NOMO-1 treated with dmso at 0.1 percent for 144 hours (cell line): ENCODE measurements around the gene CCDC9.
A peak's percentile ranks its signal among the peaks of the same experiment; 100 is the strongest.
"Not testable (repeated sequence)": the region's sequence is repeated elsewhere in the genome, so short reads cannot be mapped to it uniquely, and the experiment has no call there.

ENCODE experiments used
- DNase-seq: peaks from one replicate; lab custom pipeline; 2025; ENCODE audit not compliant: unreplicated experiment; lab: John Stamatoyannopoulos, UW

Gene CCDC9

GRCh38 chr19:47283405-47284059, 27.2 kb downstream of the CCDC9 start:
- peak; percentile 30 for DNase-seq

GRCh38 chr19:47284324-47284899, 28.1 kb downstream of the CCDC9 start:
- DNase-seq, result peak; percentile 38

DNA sequence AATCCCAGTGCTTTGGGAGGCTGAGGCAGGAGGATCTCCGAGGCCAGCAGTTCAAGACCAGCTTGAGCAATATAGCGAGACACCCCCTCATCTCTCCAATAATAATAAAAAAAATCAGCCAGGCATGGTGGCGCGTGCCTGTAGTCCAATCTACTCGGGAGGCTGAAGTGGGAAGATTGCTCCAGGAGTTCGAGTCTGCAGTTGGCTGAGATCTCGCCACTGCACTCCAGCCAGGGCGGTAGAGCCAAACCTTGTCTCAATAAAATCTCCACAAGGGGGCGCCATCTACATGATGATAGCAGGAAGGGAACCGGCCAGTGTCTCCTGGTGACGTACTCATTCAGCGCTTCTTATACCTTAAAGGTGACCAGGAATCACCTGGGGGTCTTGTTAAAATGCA, 39.7 kb downstream of the CCDC9 start:
- peak; percentile 52 for DNase-seq

DNA sequence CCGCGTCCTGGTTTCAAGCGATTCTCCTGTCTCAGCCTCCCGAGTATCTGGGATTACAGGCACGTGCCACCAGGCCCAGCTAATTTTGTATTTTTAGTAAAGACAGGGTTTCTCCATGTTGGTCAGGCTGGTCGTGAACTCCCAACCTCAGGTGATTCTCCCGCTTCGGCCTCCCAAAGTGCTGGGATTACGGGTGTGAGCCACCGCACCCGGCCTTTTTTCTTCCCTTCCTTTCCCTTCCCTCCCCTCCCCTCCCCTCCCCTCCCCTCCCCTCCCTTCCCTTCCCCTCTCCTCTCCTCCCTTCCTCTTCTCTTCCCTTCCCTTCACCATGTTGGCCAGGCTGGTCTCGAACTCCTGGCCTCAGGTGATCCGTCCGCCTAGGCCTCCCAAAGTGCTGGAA, 44.5 kb downstream of the CCDC9 start:
- not testable (repeated sequence) for DNase-seq

- no peak for DNase-seq
Measured at GRCh38 chr19:47302249-47302648, 45.9 kb downstream of the CCDC9 start.

DNA sequence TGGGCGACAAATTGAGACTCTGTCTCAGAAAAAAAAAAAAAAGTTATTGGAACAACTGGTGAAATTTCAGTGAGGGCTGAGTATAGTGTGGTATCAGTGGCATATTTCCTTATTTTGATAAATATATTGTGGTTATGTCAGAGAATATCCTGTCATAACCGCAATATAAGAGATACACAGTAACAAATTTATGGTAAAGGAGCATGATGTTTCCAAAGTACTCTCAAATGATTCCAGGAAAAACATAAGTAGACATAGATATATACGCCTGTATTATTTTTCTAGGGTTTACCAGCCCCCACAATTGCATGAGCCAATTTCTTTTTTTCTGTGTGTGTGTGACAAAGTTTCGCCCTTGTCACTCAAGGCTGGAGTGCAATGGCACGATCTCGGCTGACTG, 47.6 kb downstream of the CCDC9 start:
- no peak for DNase-seq

DNA sequence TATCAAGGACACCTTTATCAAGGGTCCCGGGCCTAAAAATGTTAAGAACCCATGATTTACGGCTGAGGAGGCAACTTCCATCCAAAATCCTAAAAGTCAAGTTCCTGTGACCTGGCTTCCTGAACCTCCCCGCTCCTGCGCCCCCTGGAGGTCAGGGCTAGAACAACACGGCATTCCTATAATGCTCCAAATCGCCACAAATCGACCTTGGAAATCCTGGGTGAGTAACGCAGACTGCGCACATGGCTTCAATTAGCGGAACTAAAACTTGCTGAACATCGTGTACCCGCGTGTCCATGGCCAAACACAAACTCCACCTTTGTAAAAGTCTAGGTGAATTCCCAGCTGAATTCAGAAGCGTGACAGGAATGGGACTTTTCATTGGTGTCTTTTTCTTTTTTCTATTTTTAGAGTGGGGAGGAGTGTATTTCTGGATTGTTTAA, 49.0 kb downstream of the CCDC9 start:
- DNase-seq, result peak; percentile 19

- no peak for DNase-seq
Measured at GRCh38 chr19:47306303-47306702, 50.0 kb downstream of the CCDC9 start.

- DNase-seq, result no peak
Measured at GRCh38 chr19:47309038-47309437, 52.7 kb downstream of the CCDC9 start.

DNA sequence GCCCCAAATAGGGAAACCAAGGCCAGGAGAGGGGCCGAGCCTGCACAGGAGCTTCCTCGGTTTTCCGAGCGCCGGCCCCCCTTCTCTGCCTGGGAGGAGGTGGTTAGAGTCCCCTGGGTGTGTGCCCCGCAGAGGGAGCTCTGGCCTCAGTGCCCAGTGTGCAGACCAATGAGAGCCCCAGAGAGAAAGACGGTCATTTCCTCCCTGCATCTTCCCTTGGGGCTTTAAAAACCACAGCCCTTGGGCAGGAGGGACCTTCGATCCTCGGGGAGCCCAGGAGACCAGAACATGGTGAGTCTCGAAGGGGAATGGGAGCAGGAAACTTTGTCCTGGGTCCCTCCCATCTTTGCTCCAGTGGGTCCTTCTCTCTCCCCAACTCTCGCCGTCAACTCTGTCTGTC, 53.3 kb downstream of the CCDC9 start, which contains the start of gene C5AR1:
Gene C5AR1, plus strand, starts transcription at position 254 of the 400 bp plus-strand sequence. Its CDS starts 35 bp downstream, at position 289.
- DNase-seq, result peak; percentile 17

DNA sequence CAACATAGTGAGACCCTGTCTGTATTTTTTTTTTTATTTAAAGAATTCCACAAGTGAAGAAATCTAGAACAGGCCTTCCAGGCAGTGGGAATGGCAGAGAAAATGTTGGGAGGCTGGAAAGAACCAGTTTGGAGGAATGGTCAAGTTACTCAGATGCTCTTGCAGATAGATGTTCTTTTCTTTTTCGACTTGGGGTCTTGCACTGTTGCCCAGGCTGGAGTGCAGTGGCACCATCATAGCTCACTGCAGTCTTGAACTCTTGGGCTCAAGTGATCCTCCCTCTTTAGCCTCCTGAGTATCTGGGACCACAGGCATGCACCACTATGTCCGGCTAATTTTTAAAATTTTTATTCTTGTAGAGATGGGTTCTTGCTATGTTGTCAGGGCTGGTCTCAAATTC, 54.0 kb downstream of the CCDC9 start:
- DNase-seq, result no peak

DNA sequence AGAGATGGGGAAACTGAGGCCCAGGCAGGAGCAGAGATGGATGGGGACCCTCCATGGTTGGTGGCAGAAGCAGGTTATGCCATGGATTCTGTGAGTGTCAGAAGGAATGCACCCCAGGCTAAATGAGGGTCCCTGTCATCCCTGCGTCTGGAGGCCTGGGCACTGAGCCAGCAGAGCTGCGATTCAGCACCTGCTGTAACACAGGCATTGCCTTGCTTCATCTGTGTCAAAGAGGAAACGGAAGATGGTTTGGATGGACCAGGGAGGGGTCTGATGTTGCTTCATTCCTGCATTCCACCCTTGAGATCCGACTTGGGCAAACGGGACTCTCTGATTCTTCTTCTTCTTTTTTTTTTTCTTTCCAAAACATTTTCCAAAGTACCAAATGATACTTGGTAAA, 54.5 kb downstream of the CCDC9 start:
- peak; percentile 67 for DNase-seq

- no peak for DNase-seq
Measured at GRCh38 chr19:47312366-47313006, 56.2 kb downstream of the CCDC9 start.

GRCh38 chr19:47313754-47314295, 57.5 kb downstream of the CCDC9 start:
- DNase-seq, result no peak

DNA sequence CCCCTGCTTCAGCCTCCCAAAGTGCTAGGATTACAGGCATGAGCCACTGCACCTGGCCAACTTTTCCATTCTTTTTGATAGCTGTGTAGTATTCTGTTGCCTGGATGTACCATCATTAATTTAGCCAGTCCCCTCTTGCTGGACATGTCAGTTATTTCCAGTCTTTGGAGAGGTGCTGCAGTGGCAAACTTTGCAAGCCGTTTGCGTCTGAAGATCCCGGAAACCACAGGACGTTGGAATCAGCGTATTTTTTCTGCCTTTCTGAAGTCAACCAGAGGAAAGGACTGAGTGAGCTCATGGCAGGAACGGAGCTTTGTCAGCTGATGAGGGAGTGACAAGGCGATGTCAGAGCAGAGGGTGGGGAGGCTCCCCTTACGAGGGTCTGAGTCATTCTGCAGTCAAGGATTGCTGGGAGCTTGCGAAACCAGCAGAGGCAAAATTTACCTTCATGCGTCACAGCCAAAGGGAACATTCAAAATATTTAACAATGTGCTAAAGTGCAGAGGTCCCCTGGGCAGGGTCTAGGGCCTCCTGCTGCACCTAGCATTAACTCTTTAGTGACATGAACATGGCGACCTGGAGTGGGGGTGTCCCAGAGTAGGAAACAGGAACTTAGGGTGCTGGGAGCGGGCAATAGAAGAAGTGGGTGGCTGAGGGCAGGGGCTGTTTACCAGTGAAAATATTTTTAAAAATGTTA, 58.9 kb downstream of the CCDC9 start:
- DNase-seq, result peak; percentile 94

- no peak for DNase-seq
Measured at GRCh38 chr19:47316513-47316912, 60.2 kb downstream of the CCDC9 start.

- DNase-seq, result no peak
Measured at GRCh38 chr19:47319923-47320871, 63.9 kb downstream of the CCDC9 start.
